Tibial nerve (tissue), 4 donors: ENCODE measurements around the gene PELI2.

Experiments used
- CTCF ChIP-seq, 5 experiments: fragments of 200-600 bp in 3 of 5; fragments of 450-650 bp in 2 of 5; sonication (generic) in 3 of 5; IDR thresholded peaks; one replicate each; pipeline ENCODE4 v1.5.1; 2016 to 2019; ENCODE audit warnings: antibody characterized with exemption in 5 of 5, mild to moderate bottlenecking in 3 of 5, moderate library complexity in 2 of 5
- EP300 ChIP-seq, 2 donors: sonication (generic); formaldehyde crosslinking; IDR thresholded peaks; one replicate each; pipeline ENCODE4 v1.6.1; 2017; ENCODE audit warnings: antibody characterized with exemption in 2 of 2, mild to moderate bottlenecking in 1 of 2
- POLR2A ChIP-seq, 2 donors: fragments of 450-650 bp; IDR thresholded peaks; one replicate each; pipeline ENCODE4 v1.6.1; 2017; ENCODE audit warnings: antibody characterized with exemption in 2 of 2, mild to moderate bottlenecking in 2 of 2, moderate library complexity in 2 of 2

DNA sequence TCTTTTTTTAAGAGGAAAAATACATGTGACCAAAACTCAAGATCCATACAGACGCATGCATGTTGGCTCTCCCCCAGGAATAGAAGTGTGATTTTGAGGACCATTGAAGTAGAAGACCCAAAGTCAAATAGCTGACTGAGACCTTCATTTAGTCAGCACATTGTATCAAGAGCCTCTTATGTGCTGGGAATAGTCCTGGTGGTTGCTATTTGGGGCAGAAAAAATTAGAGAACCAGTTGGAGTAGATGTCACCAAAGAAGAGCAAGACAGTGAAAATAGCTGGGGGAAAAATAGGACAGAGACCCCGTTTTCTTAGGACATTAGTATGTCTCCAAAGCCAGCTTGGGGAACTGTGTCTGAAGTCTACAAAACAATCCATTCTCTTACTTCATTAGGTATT lies 93.6 kb downstream of the PELI2 start:
- TF ChIP-seq CTCF (IDR thresholded peaks at IDR 0.05), result no peak
- no peak for TF ChIP-seq POLR2A (IDR thresholded peaks at IDR 0.05)
- no peak for TF ChIP-seq EP300 (IDR thresholded peaks at IDR 0.05)
